ENCODE data around the gene MYCBPAP.

MYCBPAP gene

GRCh38 chr17:50521514-50521913 is 13.3 kb downstream of the MYCBPAP start:
- no peak for DNase-seq

DNA sequence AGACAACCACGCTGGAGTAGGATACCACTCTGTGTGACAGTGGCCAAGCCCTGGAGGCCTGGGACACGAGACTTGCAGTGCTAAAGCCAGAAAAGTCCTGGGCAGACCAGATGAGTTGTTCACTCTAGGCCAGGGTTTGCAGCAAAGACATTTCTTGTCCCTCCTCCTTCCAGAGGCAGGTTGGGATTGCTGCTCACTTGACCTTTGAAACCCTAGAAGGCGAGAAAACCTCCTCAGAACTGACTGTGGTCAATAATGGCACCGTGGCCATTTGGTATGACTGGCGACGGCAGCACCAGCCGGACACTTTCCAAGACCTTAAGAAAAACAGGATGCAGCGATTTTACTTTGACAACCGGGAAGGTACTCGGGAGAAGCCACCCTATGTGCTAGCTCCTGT is 14.5 kb downstream of the MYCBPAP start:
- DNase-seq = no peak

GRCh38 chr17:50523208-50523607 is 15.0 kb downstream of the MYCBPAP start:
- DNase-seq = no peak

DNA sequence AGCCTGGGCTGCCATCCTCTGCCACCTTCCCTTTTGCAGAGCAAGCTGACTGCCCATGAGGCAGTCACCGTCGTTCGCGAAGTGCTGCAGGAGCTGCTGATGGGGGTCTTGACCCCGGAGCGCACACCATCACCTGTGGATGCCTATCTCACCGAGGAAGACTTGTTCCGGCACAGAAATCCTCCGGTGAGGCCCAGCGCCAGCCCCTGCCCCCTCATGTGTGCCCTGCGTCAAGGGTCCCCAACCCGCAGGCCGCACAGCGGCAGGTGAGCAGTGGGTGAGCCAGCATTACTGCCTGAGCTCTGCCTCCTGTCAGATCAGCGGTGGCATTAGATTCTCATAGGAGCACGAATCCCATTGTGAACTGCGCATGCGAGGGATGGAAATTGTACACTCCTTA is 16.6 kb downstream of the MYCBPAP start:
- DNase-seq = no peak

- DNase-seq = no peak
Measured at GRCh38 chr17:50527155-50527762, 19.0 kb downstream of the MYCBPAP start.

DNA sequence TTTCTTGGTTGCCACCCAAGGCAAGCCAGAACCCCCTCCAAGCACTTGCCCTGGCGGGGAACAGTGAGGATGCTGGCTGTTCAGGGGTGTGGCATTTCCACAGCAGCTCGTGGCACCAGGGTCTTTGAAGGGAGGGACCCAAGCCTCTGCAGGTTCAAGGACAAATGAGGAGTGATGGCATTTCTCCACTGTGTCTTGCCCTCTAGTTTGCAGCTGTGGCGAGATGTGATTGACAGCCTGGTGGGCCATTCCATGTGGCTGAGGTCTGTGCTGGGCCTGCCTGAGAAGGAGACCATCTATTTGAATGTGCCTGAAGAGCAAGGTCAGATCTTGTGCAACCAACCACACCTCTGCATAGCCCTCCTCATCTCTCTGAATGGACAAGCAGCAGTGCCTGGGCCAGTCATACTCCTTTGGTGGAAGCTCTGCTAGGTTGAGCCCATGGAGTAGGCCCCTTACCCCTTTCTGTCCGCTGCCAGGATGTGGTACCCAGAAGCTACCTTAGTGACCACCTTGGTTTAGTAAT is 19.8 kb downstream of the MYCBPAP start:
- no peak for DNase-seq

DNA sequence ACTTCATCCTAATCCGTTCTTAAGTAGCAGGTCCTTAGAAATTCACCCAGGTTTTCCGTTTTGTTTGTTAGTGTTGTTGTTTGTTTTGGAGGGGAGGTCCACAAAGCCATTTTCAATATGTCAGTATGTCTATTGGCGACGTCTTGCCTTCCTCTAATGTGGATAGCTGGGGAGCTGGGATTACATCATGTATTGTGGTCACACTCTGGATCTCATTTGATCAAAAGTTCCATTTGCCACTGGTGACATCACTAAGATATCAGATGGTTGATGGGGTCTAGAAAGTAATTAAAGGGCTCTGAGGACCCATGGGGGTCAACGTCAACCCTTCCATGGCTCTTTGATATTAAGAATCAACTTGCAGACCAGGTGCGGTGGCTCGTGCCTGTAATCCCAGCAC is 21.6 kb downstream of the MYCBPAP start:
- DNase-seq = no peak

DNA sequence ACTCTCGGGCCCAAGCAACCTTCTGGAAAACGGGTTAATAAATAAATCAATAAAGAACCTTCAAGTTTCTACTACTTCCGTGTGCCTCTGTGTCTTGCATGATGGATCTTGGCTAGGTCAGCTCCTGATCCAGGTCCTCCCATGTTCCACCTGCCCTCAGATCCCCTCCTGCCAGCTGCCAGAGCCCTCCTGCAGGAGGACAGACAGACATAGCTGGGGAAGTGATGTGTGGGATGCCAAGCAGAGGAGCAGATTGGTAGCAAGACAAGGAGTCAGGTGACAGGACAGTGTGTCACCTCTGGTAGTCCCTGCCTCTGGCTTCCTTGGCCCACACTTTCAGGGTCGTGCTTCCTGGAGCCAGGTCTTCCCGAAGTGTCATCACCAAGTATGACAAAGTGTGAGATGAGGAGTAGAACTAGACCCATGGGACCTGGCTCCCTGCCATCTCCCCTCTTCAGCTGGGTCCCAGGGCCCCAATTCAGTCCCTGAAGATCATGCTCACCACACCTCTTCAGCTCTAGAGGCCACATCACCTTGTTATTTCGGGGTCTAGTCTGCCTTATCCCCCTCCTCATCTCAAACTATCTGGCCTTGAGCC is 23.3 kb downstream of the MYCBPAP start:
- DNase-seq = no peak

GRCh38 chr17:50532452-50533024 is 24.3 kb downstream of the MYCBPAP start, which contains the start of gene EPN3:
TSS of gene EPN3 (plus strand) at chr17:50532735. CDS start at chr17:50536557, 3,822 bp downstream.
- no peak for DNase-seq

GRCh38 chr17:50533185-50533584 is 24.9 kb downstream of the MYCBPAP start:
- no peak for DNase-seq

DNA sequence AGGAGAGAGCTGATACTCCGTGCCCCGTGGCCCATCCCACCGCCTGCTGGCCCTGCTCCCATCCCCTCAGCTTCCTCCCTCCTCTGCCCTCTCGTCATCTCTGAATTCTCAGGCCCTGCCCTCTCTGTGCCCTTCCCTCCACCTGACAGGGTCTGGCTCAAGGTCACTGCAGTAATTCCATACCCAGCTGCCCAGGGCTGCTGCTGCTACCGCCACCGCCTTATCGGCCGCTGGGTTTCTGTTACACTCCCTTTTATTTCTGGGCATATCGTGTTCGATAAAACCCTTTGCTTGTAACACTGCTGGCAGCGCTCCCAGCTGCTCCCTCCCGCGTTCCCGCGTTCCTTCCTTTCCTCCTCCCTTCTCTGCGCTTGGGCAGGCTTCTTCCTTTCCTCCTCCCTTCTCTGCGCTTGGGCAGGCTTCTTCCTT is 25.5 kb downstream of the MYCBPAP start:
- no peak for DNase-seq

- DNase-seq = peak; percentile 56
Measured at GRCh38 chr17:50534222-50534978, 26.2 kb downstream of the MYCBPAP start.

- DNase-seq = no peak
Measured at GRCh38 chr17:50534979-50535326, 26.7 kb downstream of the MYCBPAP start.

DNA sequence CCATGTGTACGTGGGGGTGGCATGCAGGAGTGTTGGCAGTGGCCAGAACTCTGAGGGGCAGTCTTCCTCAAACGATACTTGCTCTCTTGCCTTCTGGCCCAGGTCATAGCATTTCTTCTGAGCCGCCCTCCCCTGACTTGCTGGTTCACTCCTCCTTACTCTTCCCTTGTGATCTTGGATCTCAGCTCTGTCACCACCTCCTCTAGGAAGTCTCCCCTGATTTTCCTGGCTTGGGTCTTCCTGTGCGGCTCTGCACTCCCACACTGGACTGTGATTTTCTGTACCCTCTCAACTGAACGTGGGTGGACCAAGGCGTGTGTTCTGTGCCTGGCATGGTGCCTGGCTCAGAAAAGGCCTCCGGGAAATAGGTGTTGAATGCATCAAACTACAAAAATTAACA is 27.2 kb downstream of the MYCBPAP start:
- DNase-seq = no peak

GRCh38 chr17:50536683-50537646 is 28.7 kb downstream of the MYCBPAP start:
- DNase-seq = no peak

DNA sequence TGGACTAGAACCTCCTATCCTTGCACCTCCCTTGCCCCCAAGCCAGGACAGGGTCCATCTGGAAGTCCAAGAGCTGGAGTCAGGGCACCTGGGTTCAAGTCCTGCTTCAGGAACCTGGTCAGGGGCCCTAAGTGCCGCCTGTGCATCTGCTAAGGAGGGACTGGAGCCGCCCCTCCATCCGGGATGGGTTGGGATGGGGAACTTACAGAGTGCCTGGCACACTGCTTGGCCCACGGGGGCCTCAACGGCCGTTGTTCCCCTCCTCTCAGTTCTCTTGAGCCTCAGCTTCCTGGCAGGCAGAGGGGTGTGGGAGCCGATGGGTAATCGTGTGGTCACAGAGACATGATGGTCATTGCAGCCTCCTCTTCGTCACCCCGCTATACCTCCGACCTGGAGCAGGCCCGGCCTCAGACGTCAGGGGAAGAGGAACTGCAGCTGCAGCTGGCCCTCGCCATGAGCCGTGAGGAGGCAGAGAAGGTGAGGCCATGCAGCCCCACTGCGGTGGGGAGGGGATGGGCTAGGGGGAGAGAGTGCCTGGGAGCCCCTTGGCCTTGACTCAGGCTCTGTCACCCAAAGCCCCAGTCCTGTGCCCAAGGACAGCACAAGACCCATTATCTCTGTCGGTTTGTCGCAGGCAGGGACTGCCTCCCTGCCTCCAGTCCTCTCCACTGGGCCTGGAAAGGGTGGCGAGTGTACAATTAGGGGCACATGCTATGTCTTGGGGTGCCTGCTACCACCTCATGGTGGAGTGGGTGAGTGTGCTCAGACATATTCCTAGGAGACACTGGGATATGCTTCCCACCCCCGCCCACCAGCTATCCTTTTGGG is 29.7 kb downstream of the MYCBPAP start:
- DNase-seq = no peak

GRCh38 chr17:50538549-50539410 is 30.5 kb downstream of the MYCBPAP start:
- DNase-seq = no peak

- DNase-seq = no peak
Measured at GRCh38 chr17:50539762-50540559, 31.7 kb downstream of the MYCBPAP start.

DNA sequence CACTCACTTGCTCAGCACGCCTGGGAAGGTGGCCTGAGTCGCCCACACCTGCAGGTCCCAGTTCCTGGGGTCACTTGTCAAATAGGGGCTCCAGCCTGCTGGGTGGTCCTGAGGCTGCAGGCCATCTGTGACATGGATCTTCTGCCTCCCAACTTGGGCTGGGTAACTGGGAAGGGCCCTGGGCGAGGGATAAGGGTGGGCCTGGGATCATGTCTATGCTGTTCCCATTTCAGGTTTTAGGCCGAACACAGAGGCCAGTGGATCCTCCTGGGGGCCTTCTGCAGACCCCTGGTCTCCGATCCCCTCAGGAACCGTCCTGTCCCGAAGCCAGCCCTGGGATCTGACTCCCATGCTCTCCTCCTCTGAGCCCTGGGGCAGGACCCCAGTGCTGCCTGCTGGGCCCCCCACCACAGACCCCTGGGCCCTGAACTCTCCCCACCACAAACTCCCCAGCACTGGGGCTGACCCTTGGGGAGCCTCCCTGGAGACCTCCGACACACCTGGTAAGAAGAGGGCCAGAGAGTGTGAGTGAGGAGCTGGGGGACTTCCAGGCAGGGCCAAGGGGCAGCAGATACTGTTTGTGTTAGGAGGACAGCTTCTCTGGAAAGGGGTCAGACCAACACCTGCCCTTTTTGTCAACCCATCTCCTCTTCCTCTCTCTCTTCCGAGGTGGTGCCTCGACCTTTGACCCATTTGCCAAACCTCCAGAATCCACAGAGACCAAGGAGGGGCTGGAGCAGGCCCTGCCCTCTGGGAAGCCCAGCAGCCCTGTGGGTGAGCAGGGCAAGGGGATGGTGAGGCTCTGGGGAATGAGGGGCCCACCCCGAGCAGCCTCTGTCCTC is 32.5 kb downstream of the MYCBPAP start:
- DNase-seq = no peak

All from stimulated activated CD4-positive, alpha-beta T cell treated with anti-CD3 and anti-CD28 coated beads, Interleukin-15, amount 100 ng/mL, for 24 hours (primary cell).